Measurements from ENCODE around the gene NRBP1.

- no peak for TF ChIP-seq CTCF (IDR thresholded peaks at IDR 0.05)
- TF ChIP-seq POLR2A (IDR thresholded peaks at IDR 0.05): no peak
Observed at GRCh38 chr2:27379383-27379835, 49.0 kb upstream of the NRBP1 start.
